Mesenchymal stem cell (in vitro differentiated cells and primary cell): Measurements from ENCODE around the gene GAS5.

Experiments used
- DNase-seq: peaks from one replicate; pipeline ENCODE4 v3.0.0-alpha.2; 2013
- H2AFZ ChIP-seq: one replicate; pipeline ENCODE4 v1.6.1; 2013; ENCODE audit warnings: low read depth, mild to moderate bottlenecking, control low read depth, inconsistent platforms, low read length, moderate library complexity
- H2AK5ac ChIP-seq: 2 replicates; pipeline ENCODE4 v1.6.1; 2013; ENCODE audit warnings: low read length, moderate library complexity, mild to moderate bottlenecking, inconsistent platforms; ENCODE audit not compliant: severe bottlenecking
- H2BK120ac ChIP-seq: one replicate; pipeline ENCODE4 v1.6.1; 2013; ENCODE audit warnings: low read depth, mild to moderate bottlenecking, inconsistent platforms, low read length, moderate library complexity
- H2BK12ac ChIP-seq, 2 experiments: one replicate each; pipeline ENCODE4 v1.6.1; 2013; ENCODE audit warnings: inconsistent platforms in 2 of 2, low read length in 2 of 2, mild to moderate bottlenecking in 2 of 2, moderate library complexity in 2 of 2, control low read depth in 1 of 2
- H2BK15ac ChIP-seq: one replicate; pipeline ENCODE4 v1.6.1; 2013; ENCODE audit warnings: mild to moderate bottlenecking, low read depth, inconsistent platforms; ENCODE audit not compliant: poor library complexity, severe bottlenecking
- H2BK5ac ChIP-seq: 2 replicates; pipeline ENCODE4 v1.6.1; 2013; ENCODE audit warnings: low read depth, mild to moderate bottlenecking, low read length, control low read depth, inconsistent platforms; ENCODE audit not compliant: poor library complexity, severe bottlenecking
- H3K14ac ChIP-seq, 2 experiments: one replicate each; pipeline ENCODE4 v1.6.1; 2013; ENCODE audit warnings: inconsistent platforms in 2 of 2, low read length in 2 of 2, control low read depth in 1 of 2, mild to moderate bottlenecking in 1 of 2, moderate library complexity in 1 of 2
- H3K18ac ChIP-seq, 2 experiments: one replicate each; pipeline ENCODE4 v1.6.1; 2013; ENCODE audit warnings: inconsistent platforms in 2 of 2, low read length in 2 of 2, control low read depth in 1 of 2, low read depth in 1 of 2, mild to moderate bottlenecking in 1 of 2
- H3K23ac ChIP-seq, 2 experiments: one replicate each; pipeline ENCODE4 v1.6.1; 2013; ENCODE audit warnings: inconsistent platforms in 2 of 2, low read length in 2 of 2, mild to moderate bottlenecking in 2 of 2, moderate library complexity in 2 of 2, control low read depth in 1 of 2
- H3K27ac ChIP-seq: 2 replicates; pipeline ENCODE4 v1.5.1; 2013; ENCODE audit warnings: mild to moderate bottlenecking, moderate library complexity, low read length, control low read depth, inconsistent platforms; ENCODE audit not compliant: poor library complexity, severe bottlenecking
- H3K27me3 ChIP-seq, 2 experiments: 2 replicates each; pipeline versions ENCODE4 v1.6.1 to v1.7.0; 2013; ENCODE audit warnings: low read length in 2 of 2, mild to moderate bottlenecking in 2 of 2, moderate library complexity in 2 of 2, control low read depth in 1 of 2, inconsistent platforms in 1 of 2; ENCODE audit not compliant: control insufficient read depth in 1 of 2, insufficient read depth in 1 of 2
- H3K36me3 ChIP-seq, 2 experiments: 2 replicates each; pipeline versions ENCODE4 v1.6.1 to v1.7.0; 2013; ENCODE audit warnings: low read length in 2 of 2, control low read depth in 1 of 2, inconsistent platforms in 1 of 2, low read depth in 1 of 2, mild to moderate bottlenecking in 1 of 2; ENCODE audit not compliant: insufficient read depth in 2 of 2, control insufficient read depth in 1 of 2
- H3K4ac ChIP-seq, 2 experiments: one replicate each; pipeline ENCODE4 v1.6.1; 2013; ENCODE audit warnings: inconsistent platforms in 2 of 2, low read length in 2 of 2, mild to moderate bottlenecking in 2 of 2, moderate library complexity in 2 of 2, control low read depth in 1 of 2, low read depth in 1 of 2
- H3K4me1 ChIP-seq: 2 replicates; pipeline ENCODE4 v1.6.1; 2013; ENCODE audit warnings: low read depth, low read length, control low read depth; ENCODE audit not compliant: control insufficient read depth, insufficient read depth
- H3K4me2 ChIP-seq: 2 replicates; pipeline ENCODE4 v1.6.1; 2013; ENCODE audit warnings: low read length, mild to moderate bottlenecking, inconsistent platforms; ENCODE audit not compliant: poor library complexity, severe bottlenecking
- H3K4me3 ChIP-seq, 2 experiments: 2 replicates each; pipeline versions ENCODE4 v1.5.1 to v1.7.0; 2013; ENCODE audit warnings: low read length in 2 of 2, mild to moderate bottlenecking in 2 of 2, control low read depth in 1 of 2, low read depth in 1 of 2; ENCODE audit not compliant: insufficient read depth in 1 of 2
- H3K79me1 ChIP-seq: replicated peaks from 2 replicates; pipeline ENCODE4 v1.6.1; 2013; ENCODE audit warnings: mild to moderate bottlenecking, control low read depth, low read length, inconsistent platforms; ENCODE audit not compliant: poor library complexity, severe bottlenecking
- H3K9ac ChIP-seq: 2 replicates; pipeline ENCODE4 v1.7.0; 2013; ENCODE audit warnings: mild to moderate bottlenecking, low read length, moderate library complexity
- H3K9me3 ChIP-seq: 2 replicates; pipeline ENCODE4 v1.7.0; 2013; ENCODE audit warnings: mild to moderate bottlenecking, low read length; ENCODE audit not compliant: control insufficient read depth
- H4K8ac ChIP-seq: one replicate; pipeline ENCODE4 v1.6.1; 2013; ENCODE audit warnings: inconsistent platforms, mild to moderate bottlenecking, low read length, moderate library complexity
- H4K91ac ChIP-seq: one replicate; pipeline ENCODE4 v1.6.1; 2013; ENCODE audit warnings: mild to moderate bottlenecking, low read length, inconsistent platforms
- WGBS: methylation state at CpG from one replicate; pipeline ENCODE4 v1.1.7; 2013; ENCODE audit warnings: mixed read lengths; 5-methylcytosine and 5-hydroxymethylcytosine counted together

Gene GAS5

GRCh38 chr1:173914366-173914871, 46.6 kb upstream of the GAS5 start:
- Histone ChIP-seq H3K18ac (no peak overlapping the region), H3K27ac (no peak overlapping the region), H3K4me2 (no peak overlapping the region), H4K91ac (no peak overlapping the region), H3K14ac (no peak overlapping the region), H3K36me3 (no peaks in the 10 kb centered on the region), H3K79me1 (no peaks in the 10 kb centered on the region), H2BK15ac (no peak overlapping the region), H3K4me3 (no peak overlapping the region), H2BK120ac (no peak overlapping the region), H4K8ac (no peak overlapping the region), H2AFZ (no peak overlapping the region), H3K9ac (no peak overlapping the region), H3K4me1 (no peaks in the 10 kb centered on the region), H3K9me3 (no peaks in the 10 kb centered on the region), H2BK12ac (no peak overlapping the region), H3K4ac (no peak overlapping the region), H3K27me3 (peaks cover 5 to 9% of the 10 kb centered on the region in 2 experiments), H2BK5ac (no peak overlapping the region), H3K23ac (no peak overlapping the region), H2AK5ac (no peak overlapping the region)
- WGBS = 88% methylated on average over 13 of the region's 13 CpGs
- DNase-seq = peak; percentile 18

- no peaks in the 10 kb centered on the region for H3K36me3 ChIP-seq
- H3K27me3 ChIP-seq = peaks cover 5 to 9% of the 10 kb centered on the region in 2 experiments
- H3K4me1 ChIP-seq = no peaks in the 10 kb centered on the region
- no peak overlapping the region for H4K91ac ChIP-seq
- H2AFZ ChIP-seq = no peak overlapping the region
- H3K9me3 ChIP-seq = no peaks in the 10 kb centered on the region
- no peak overlapping the region for H3K23ac ChIP-seq
- no peak overlapping the region for H3K18ac ChIP-seq
- H2AK5ac ChIP-seq = no peak overlapping the region
- DNase-seq = no peak
- no peak overlapping the region for H4K8ac ChIP-seq
- WGBS = 77% methylated on average over 3 of the region's 3 CpGs
- H3K79me1 ChIP-seq = no peaks in the 10 kb centered on the region
- no peak overlapping the region for H3K4me2 ChIP-seq
- no peak overlapping the region for H2BK12ac ChIP-seq
- H2BK15ac ChIP-seq = no peak overlapping the region
- no peak overlapping the region for H2BK5ac ChIP-seq
- H3K27ac ChIP-seq = no peak overlapping the region
- no peak overlapping the region for H3K9ac ChIP-seq
- no peak overlapping the region for H2BK120ac ChIP-seq
- no peak overlapping the region for H3K14ac ChIP-seq
- H3K4ac ChIP-seq = no peak overlapping the region
- no peak overlapping the region for H3K4me3 ChIP-seq
Observed at GRCh38 chr1:173913111-173913510, 45.3 kb upstream of the GAS5 start.

GRCh38 chr1:173903827-173904531, 36.2 kb upstream of the GAS5 start:
- peaks cover 6% of the 10 kb centered on the region for H3K79me1 ChIP-seq
- no peak overlapping the region for H3K4me3 ChIP-seq
- H3K4me1 ChIP-seq = no peaks in the 10 kb centered on the region
- H3K4me2 ChIP-seq = no peak overlapping the region
- no peak overlapping the region for H3K23ac ChIP-seq
- H2BK5ac ChIP-seq = no peak overlapping the region
- H2AK5ac ChIP-seq = no peak overlapping the region
- H3K27me3 ChIP-seq = no peaks in the 10 kb centered on the region
- DNase-seq = no peak
- no peak overlapping the region for H2BK12ac ChIP-seq
- H3K27ac ChIP-seq = no peak overlapping the region
- H2BK15ac ChIP-seq = no peak overlapping the region
- no peaks in the 10 kb centered on the region for H3K36me3 ChIP-seq
- no peak overlapping the region for H3K14ac ChIP-seq
- H4K8ac ChIP-seq = no peak overlapping the region
- no peaks in the 10 kb centered on the region for H3K9me3 ChIP-seq
- 94% methylated on average over 6 of the region's 6 CpGs for WGBS
- H3K18ac ChIP-seq = no peak overlapping the region
- no peak overlapping the region for H2AFZ ChIP-seq
- H3K9ac ChIP-seq = no peak overlapping the region
- no peak overlapping the region for H3K4ac ChIP-seq
- no peak overlapping the region for H2BK120ac ChIP-seq
- H4K91ac ChIP-seq = no peak overlapping the region

GRCh38 chr1:173900992-173901391, 33.2 kb upstream of the GAS5 start:
- Histone ChIP-seq H3K27me3 (no peaks in the 10 kb centered on the region), H2BK15ac (no peak overlapping the region), H4K91ac (no peak overlapping the region), H2BK5ac (no peak overlapping the region), H3K4me3 (no peak overlapping the region), H3K4ac (no peak overlapping the region), H2BK120ac (no peak overlapping the region), H2AK5ac (no peak overlapping the region), H3K79me1 (peaks cover 8% of the 10 kb centered on the region), H2BK12ac (no peak overlapping the region), H3K18ac (no peak overlapping the region), H3K9me3 (no peaks in the 10 kb centered on the region), H4K8ac (no peak overlapping the region), H3K4me1 (no peaks in the 10 kb centered on the region), H3K23ac (no peak overlapping the region), H2AFZ (no peak overlapping the region), H3K27ac (no peak overlapping the region), H3K9ac (no peak overlapping the region), H3K14ac (no peak overlapping the region), H3K36me3 (no peaks in the 10 kb centered on the region), H3K4me2 (no peak overlapping the region)
- DNase-seq = no peak
- WGBS = 75% methylated on average over 2 of the region's 3 CpGs
